ENCODE results near the gene TOM1L2. TPM values are rescaled to one million over a fixed set of nuclear protein-coding genes. Genes with fewer than 3 reads are reported as not detected.

The TOM1L2 gene
- total RNA-seq, 6 experiments from 2014 or later, result 92.1 to 144 (median 101) TPM

DNA sequence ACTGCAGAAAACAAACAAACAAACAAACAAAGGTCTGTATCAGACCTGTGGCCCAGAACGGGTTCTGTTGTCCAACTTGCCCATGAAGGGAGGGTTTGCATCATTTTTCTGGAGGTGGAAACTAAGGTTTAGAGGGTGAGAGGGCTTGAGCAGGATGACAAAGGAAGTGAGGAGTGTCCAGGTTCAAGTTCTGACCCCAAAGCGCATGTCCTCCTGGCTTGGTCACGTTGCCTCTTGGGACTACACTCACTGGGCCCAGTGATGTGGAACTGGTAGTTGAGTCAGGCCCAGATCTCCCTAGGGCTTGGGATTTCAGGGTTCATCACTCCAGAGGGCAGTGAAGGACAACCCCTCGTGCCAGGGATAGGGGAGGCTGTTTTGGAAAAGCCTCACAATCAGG is 137.2 kb downstream of the TOM1L2 start:
- Mint-ChIP-seq H3K27ac (peak overlapping the region; percentile 75), H3K4me3 (peak overlapping the region; percentile 90), H3K4me1 (ENCODE audit: low read depth) (peaks cover 70% of the 10 kb centered on the region), H3K36me3 (ENCODE audit: low read depth) (peaks cover 5% of the 10 kb centered on the region), H3K9me3 (no peaks in the 10 kb centered on the region), H3K27me3 (ENCODE audit: insufficient read depth) (peaks cover 11% of the 10 kb centered on the region)
- no peak for DNase-seq
- TF ChIP-seq, protein P1, sequence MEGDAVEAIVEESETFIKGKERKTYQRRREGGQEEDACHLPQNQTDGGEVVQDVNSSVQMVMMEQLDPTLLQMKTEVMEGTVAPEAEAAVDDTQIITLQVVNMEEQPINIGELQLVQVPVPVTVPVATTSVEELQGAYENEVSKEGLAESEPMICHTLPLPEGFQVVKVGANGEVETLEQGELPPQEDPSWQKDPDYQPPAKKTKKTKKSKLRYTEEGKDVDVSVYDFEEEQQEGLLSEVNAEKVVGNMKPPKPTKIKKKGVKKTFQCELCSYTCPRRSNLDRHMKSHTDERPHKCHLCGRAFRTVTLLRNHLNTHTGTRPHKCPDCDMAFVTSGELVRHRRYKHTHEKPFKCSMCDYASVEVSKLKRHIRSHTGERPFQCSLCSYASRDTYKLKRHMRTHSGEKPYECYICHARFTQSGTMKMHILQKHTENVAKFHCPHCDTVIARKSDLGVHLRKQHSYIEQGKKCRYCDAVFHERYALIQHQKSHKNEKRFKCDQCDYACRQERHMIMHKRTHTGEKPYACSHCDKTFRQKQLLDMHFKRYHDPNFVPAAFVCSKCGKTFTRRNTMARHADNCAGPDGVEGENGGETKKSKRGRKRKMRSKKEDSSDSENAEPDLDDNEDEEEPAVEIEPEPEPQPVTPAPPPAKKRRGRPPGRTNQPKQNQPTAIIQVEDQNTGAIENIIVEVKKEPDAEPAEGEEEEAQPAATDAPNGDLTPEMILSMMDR (IDR thresholded peaks at IDR 0.05), result no peak

- Mint-ChIP-seq H3K27me3 (ENCODE audit: insufficient read depth) (peaks cover 11% of the 10 kb centered on the region), H3K4me1 (ENCODE audit: low read depth) (peaks cover 67% of the 10 kb centered on the region), H3K4me3 (peak overlapping the region; percentile 22), H3K27ac (peak overlapping the region; percentile 75), H3K9me3 (no peaks in the 10 kb centered on the region), H3K36me3 (ENCODE audit: low read depth) (peaks cover 5% of the 10 kb centered on the region)
- DNase-seq, result no peak
- TF ChIP-seq, protein P1 (IDR thresholded peaks at IDR 0.05), result no peak
Measured at GRCh38 chr17:17833658-17834357, 138.4 kb downstream of the TOM1L2 start.

- Mint-ChIP-seq H3K27me3 (ENCODE audit: insufficient read depth) (peaks cover 7% of the 10 kb centered on the region), H3K4me1 (ENCODE audit: low read depth) (peaks cover 49% of the 10 kb centered on the region), H3K9me3 (no peaks in the 10 kb centered on the region), H3K27ac (peak overlapping the region; percentile 36; the same call in 1 of the 2 replicates), H3K4me3 (no peak overlapping the region), H3K36me3 (ENCODE audit: low read depth) (peaks cover 5% of the 10 kb centered on the region)
- TF ChIP-seq, protein P1 (IDR thresholded peaks at IDR 0.05), result no peak
- DNase-seq, result no peak
Measured at GRCh38 chr17:17832032-17832363, 140.2 kb downstream of the TOM1L2 start.

DNA sequence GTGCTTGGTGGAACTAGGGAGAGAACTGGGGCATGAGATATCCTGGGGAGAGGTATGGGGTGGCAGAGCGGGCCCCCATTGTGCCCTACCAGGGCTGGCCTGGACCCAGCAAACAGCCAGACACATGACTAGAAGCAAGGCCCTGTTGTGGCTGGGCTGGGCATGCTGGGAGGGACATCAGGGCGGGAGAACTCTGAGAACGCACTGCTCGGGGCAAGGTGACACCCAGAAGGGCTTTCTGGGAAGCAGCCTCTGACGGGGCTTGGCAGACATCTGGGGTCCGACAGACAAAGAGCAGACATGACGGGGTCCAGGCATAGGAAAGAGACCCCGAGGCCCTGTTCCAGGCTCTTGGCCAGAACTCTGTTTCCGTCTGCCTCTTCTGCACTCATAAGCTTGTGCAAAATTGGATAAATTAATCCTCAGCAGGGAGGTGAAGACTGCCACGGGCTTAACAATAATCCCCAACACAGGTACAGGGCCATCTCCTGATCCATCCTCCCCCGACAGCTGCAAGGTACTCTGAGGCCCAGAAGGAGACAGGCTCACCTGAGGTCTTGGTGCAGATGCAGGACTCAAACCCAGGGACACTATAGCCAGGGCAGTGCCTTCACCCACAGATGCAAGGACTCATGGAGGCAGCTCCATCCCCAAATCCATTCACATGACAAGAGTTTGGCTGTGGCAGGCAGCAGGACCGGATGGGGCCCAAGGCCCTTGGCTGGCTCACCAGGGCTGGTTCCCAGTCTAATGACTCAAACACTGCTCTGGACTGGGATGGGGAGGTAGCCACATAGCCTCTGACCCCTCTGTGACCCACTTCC is 140.8 kb downstream of the TOM1L2 start:
- H3K9me3 Mint-ChIP-seq, result no peaks in the 10 kb centered on the region
- no peak overlapping the region for H3K4me3 Mint-ChIP-seq
- TF ChIP-seq, protein P1 (IDR thresholded peaks at IDR 0.05), result no peak
- H3K27ac Mint-ChIP-seq, result peak overlapping the region; percentile 48; the same call in 1 of the 2 replicates
- no peak for DNase-seq
- peaks cover 47% of the 10 kb centered on the region for H3K4me1 Mint-ChIP-seq (ENCODE audit: low read depth)
- H3K36me3 Mint-ChIP-seq (ENCODE audit: low read depth), result peaks cover 5% of the 10 kb centered on the region
- peaks cover 7% of the 10 kb centered on the region for H3K27me3 Mint-ChIP-seq (ENCODE audit: insufficient read depth)

DNA sequence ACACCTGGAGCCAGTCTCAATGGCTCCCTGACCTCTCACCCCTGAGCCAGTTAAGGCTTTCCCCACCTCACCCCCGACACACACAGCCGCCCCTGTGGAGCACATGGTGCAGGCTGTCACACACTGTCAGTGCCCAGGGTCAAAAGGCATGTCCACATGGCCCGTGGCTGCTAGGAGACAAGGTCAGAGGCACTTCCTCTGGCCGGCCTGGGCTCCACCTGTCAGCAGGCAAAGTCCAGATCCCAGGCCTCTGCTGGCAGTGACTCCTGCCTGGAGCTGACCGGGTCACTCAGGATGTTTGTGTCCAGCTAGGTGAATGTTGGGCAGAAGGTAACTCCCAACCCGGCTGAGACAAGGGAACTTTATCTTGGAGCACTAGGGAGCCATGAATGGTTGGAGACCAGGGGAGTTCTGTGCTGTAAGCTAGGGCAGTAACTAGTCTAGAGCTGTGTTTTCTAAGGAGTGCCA is 141.4 kb downstream of the TOM1L2 start:
- Mint-ChIP-seq H3K9me3 (no peaks in the 10 kb centered on the region), H3K4me3 (no peak overlapping the region), H3K27me3 (ENCODE audit: insufficient read depth) (peaks cover 7% of the 10 kb centered on the region), H3K36me3 (ENCODE audit: low read depth) (peaks cover 3% of the 10 kb centered on the region), H3K27ac (peak overlapping the region; percentile 48; the same call in 1 of the 2 replicates), H3K4me1 (ENCODE audit: low read depth) (peaks cover 49% of the 10 kb centered on the region)
- no peak for DNase-seq
- TF ChIP-seq, protein P1 (IDR thresholded peaks at IDR 0.05), result no peak
